Activated CD8-positive, alpha-beta memory T cell treated with anti-CD3 and anti-CD28 coated beads, Interleukin-2, amount 10 ng/mL, durations not matched to agents 7 days and 5 days (primary cell): ENCODE data around the gene GSTM3. TPM values are rescaled to one million over a fixed set of nuclear protein-coding genes. Genes with fewer than 3 reads are reported as not detected.
A peak's percentile ranks its signal among the peaks of the same experiment; 100 is the strongest.
"Not testable (repeated sequence)": the region's sequence is repeated elsewhere in the genome, so short reads cannot be mapped to it uniquely, and the experiment has no call there.

ENCODE experiments used
- ATAC-seq: fragments of 150-1000 bp; cut with Tn5 transposase; one replicate; pipeline ENCODE4 v1.10.0; 2021; ENCODE audit warnings: moderate library complexity
- CTCF ChIA-PET: fragments of 350-600 bp; sonication (Branson Sonifier 250); formaldehyde crosslinking; loops from one replicate; lab custom pipeline; 2021; ENCODE audit warnings: antibody characterized with exemption; lab: Charles Lee
- DNase-seq: peaks from one replicate; pipeline ENCODE4 v3.0.0-alpha.2; 2020
- H3K27ac Mint-ChIP-seq: one replicate; pipeline ENCODE4 v1.8.0; 2021; ENCODE audit warnings: mild to moderate bottlenecking, mixed read lengths
- H3K27me3 Mint-ChIP-seq: one replicate; pipeline ENCODE4 v1.8.0; 2021; ENCODE audit warnings: mixed read lengths
- H3K36me3 Mint-ChIP-seq: one replicate; pipeline ENCODE4 v1.8.0; 2021; ENCODE audit warnings: mild to moderate bottlenecking, mixed read lengths
- H3K4me1 Mint-ChIP-seq: one replicate; pipeline ENCODE4 v1.8.0; 2021; ENCODE audit warnings: mixed read lengths
- H3K4me3 Mint-ChIP-seq: one replicate; pipeline ENCODE4 v1.8.0; 2021; ENCODE audit warnings: mild to moderate bottlenecking, moderate library complexity, mixed read lengths
- H3K9me3 Mint-ChIP-seq: one replicate; pipeline ENCODE4 v1.8.0; 2022; ENCODE audit warnings: low read depth, mixed read lengths
- total RNA-seq, 2 experiments: library from RNA; stranded (reverse); gene quantifications; one replicate each; pipeline ENCODE4 v1.2.3, GENCODE V29; 2021

Gene GSTM3
- total RNA-seq, 2 experiments from 2014 or later = 2.1 to 3.2 TPM

DNA sequence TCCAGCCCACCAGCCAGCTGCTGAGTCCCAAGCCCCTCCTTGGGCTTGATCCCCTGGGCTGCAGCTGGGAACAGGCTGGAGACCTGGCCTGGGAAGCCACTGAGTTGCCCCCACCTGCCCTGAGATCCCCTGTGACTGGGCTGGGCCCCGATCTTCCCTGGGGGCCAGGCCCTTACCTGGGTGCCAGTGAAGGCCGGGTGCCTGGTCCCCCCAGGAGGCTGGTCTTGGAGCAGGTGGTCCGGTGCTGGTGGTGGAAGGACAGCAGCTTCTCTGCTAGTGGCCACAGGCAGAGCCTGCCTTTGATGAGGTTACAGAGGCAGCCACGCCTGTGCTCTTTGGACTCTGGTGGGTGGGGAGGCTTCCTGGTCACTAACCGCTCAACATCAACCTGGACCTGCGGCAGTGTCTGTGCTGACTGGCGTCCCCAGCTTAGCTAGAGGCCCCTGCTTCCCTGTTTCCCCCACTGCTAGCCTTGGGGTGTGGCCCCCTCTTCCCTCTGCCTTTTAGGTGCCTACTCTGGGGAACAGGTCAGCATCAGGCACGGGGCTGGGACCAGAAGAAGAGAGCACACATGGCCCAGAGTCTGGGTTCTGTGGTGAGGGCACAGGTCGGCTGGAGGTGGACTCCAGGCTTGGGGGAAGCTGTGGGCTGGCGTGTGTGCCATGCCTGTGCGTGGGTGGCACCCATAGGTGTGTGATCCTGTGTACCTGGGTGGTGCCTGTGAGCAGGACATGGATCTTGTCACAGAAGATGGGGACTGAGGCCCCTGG is 23.0 kb upstream of the GSTM3 start, which contains the start of gene EPS8L3:
EPS8L3 (minus strand) TSS at position 278 of the 770 bp plus-strand sequence. CDS start 2,174 bp downstream, outside the sequence.
- CTCF ChIA-PET = interaction anchor here (0.8 to 2.4 kb wide), 4 partner anchors 124 to 231 kb away, joined by 3 to 9 read pairs (median 4); partner anchors contain the start of gene AHCYL1
- peak within 1 kb of the TSS; percentile 9 for H3K27ac Mint-ChIP-seq
- H3K9me3 Mint-ChIP-seq = no peaks in the 10 kb centered on the region
- no peak within 1 kb of the TSS for H3K4me3 Mint-ChIP-seq
- no peaks in the 10 kb centered on the region for H3K4me1 Mint-ChIP-seq
- no peaks in the 10 kb centered on the region for H3K36me3 Mint-ChIP-seq
- DNase-seq (no peak), ATAC-seq (no peak)
- no peaks in the 10 kb centered on the region for H3K27me3 Mint-ChIP-seq

GRCh38 chr1:109762821-109763645 is 22.2 kb upstream of the GSTM3 start:
- peak overlapping the region; percentile 9 for H3K27ac Mint-ChIP-seq
- no peaks in the 10 kb centered on the region for H3K4me1 Mint-ChIP-seq
- no peaks in the 10 kb centered on the region for H3K9me3 Mint-ChIP-seq
- DNase-seq = no peak
- no peaks in the 10 kb centered on the region for H3K27me3 Mint-ChIP-seq
- ATAC-seq = no peak
- no peak overlapping the region for H3K4me3 Mint-ChIP-seq
- CTCF ChIA-PET = interaction anchor here (0.8 to 1.2 kb wide), 3 partner anchors 123 to 231 kb away, joined by 3 to 4 read pairs (median 4); partner anchors contain the start of gene AHCYL1
- H3K36me3 Mint-ChIP-seq = no peaks in the 10 kb centered on the region

GRCh38 chr1:109762039-109762585 is 21.3 kb upstream of the GSTM3 start:
- Mint-ChIP-seq H3K27ac (no peak overlapping the region), H3K4me1 (no peaks in the 10 kb centered on the region), H3K36me3 (no peaks in the 10 kb centered on the region), H3K27me3 (no peaks in the 10 kb centered on the region), H3K4me3 (no peak overlapping the region), H3K9me3 (no peaks in the 10 kb centered on the region)
- DNase-seq (no peak), ATAC-seq (no peak)
- CTCF ChIA-PET = interaction anchor here (1.3 kb wide), 1 partner anchor 222 kb away, joined by 4 read pairs; the partner anchor contains the start of gene AHCYL1

- DNase-seq (no peak), ATAC-seq (no peak)
- H3K27ac Mint-ChIP-seq = no peak overlapping the region
- H3K9me3 Mint-ChIP-seq = no peaks in the 10 kb centered on the region
- no peaks in the 10 kb centered on the region for H3K4me1 Mint-ChIP-seq
- CTCF ChIA-PET = interaction anchor here (1.3 kb wide), 1 partner anchor 223 kb away, joined by 4 read pairs; the partner anchor contains the start of gene AHCYL1
- no peaks in the 10 kb centered on the region for H3K36me3 Mint-ChIP-seq
- H3K27me3 Mint-ChIP-seq = no peaks in the 10 kb centered on the region
- H3K4me3 Mint-ChIP-seq = no peak overlapping the region
These were observed 20.6 kb upstream of the GSTM3 start for GRCh38 chr1:109761227-109762038.

DNA sequence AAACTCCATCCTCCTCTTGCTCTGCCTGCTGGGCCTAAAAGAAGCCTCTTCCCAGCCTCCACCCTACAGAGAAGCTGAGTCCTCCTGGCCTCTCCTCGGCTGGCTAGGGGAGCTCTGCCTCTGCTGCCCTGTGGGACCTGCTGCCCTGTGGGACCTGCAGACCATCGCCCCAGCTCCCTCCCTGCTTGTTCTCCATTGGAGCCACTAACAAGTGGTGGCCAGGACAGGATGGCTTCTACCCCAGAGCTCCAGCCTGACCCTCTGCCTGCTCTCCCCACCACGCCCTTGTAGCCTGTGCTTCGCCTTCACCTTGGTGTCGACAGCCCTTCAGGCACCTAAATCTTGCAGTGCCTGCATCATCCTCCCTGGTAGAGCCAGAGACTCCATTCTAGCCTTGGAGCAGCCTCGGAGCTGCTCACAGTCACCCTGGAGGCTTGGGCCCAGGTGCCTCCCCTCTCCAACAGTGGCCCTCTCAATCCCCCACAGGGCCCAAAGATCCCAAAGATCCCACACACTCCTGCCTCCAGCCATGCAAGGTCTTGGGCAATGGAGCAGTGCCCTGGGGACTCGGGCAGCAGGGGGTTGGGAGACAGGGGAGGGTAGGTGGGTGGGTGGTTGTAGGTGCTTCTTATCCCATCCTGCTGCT is 19.9 kb upstream of the GSTM3 start:
- Mint-ChIP-seq H3K27me3 (no peaks in the 10 kb centered on the region), H3K36me3 (no peaks in the 10 kb centered on the region), H3K4me3 (no peak overlapping the region), H3K9me3 (no peaks in the 10 kb centered on the region), H3K4me1 (no peaks in the 10 kb centered on the region), H3K27ac (no peak overlapping the region)
- CTCF ChIA-PET = interaction anchor here (1.2 to 1.7 kb wide), 2 partner anchors 13 to 16 kb away, joined by 4 to 5 read pairs; no protein-coding TSS in a partner anchor
- ATAC-seq = no peak
- no peak for DNase-seq

DNA sequence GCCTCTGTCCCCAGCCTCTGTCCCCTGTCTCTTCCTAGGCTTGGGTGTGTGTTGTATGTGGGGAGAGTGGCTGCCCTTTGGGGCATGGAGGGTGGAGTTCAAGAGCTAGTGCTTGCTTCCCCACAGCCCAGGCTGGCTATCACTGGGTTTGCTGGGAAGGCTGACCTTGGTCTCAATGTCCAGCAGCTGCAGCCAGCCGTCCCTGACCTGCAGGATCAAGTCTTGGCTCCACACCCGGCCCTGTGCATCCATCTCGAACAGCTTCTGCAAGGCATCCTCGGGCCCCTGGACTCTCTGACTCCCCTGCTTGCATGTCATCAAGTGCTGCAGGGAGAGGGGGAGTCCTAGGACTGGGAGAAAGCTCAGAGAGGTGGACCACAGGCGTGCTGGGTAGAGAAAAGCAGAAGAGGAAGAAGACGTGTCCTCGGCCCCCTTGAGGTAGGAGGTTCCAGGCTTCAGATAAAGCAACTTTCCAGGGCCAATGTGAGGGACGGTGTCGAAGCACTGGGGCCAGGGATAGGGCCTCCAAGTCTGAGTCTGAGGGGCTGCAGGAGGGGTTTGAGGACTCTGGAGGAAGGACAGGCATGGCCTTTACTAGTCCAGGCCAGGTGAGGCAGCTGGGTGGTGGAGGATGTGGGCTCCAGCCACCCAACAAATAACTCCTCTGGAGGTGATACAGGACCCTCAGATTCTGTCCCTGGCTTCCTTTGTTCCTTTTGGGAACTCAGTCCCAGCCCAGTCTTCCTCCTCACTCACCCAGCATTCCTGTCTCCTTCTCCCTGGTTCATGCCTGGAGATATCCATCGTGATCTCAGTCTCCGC is 18.9 kb upstream of the GSTM3 start:
- Mint-ChIP-seq H3K27me3 (no peaks in the 10 kb centered on the region), H3K4me3 (no peak overlapping the region), H3K4me1 (no peaks in the 10 kb centered on the region), H3K27ac (no peak overlapping the region), H3K9me3 (no peaks in the 10 kb centered on the region), H3K36me3 (no peaks in the 10 kb centered on the region)
- DNase-seq (no peak), ATAC-seq (no peak)
- CTCF ChIA-PET = interaction anchor here (0.7 to 1.7 kb wide), 5 partner anchors 14 to 694 kb away, joined by 3 to 6 read pairs (median 4); partner anchors contain the start of gene AHCYL1

GRCh38 chr1:109757936-109758786 is 17.3 kb upstream of the GSTM3 start:
- H3K9me3 Mint-ChIP-seq = no peaks in the 10 kb centered on the region
- no peak for DNase-seq
- no peak for ATAC-seq
- H3K4me1 Mint-ChIP-seq = no peaks in the 10 kb centered on the region
- no peaks in the 10 kb centered on the region for H3K27me3 Mint-ChIP-seq
- H3K36me3 Mint-ChIP-seq = no peaks in the 10 kb centered on the region
- CTCF ChIA-PET = no interaction called here
- no peak overlapping the region for H3K4me3 Mint-ChIP-seq
- no peak overlapping the region for H3K27ac Mint-ChIP-seq

GRCh38 chr1:109756848-109757521 is 16.1 kb upstream of the GSTM3 start:
- no peaks in the 10 kb centered on the region for H3K9me3 Mint-ChIP-seq
- ATAC-seq = no peak
- H3K4me1 Mint-ChIP-seq = no peaks in the 10 kb centered on the region
- H3K27me3 Mint-ChIP-seq = no peaks in the 10 kb centered on the region
- CTCF ChIA-PET = interaction anchor here (0.7 kb wide), 1 partner anchor 117 kb away, joined by 4 read pairs; no protein-coding TSS in a partner anchor
- H3K27ac Mint-ChIP-seq = no peak overlapping the region
- no peak for DNase-seq
- H3K36me3 Mint-ChIP-seq = no peaks in the 10 kb centered on the region
- H3K4me3 Mint-ChIP-seq = no peak overlapping the region

DNA sequence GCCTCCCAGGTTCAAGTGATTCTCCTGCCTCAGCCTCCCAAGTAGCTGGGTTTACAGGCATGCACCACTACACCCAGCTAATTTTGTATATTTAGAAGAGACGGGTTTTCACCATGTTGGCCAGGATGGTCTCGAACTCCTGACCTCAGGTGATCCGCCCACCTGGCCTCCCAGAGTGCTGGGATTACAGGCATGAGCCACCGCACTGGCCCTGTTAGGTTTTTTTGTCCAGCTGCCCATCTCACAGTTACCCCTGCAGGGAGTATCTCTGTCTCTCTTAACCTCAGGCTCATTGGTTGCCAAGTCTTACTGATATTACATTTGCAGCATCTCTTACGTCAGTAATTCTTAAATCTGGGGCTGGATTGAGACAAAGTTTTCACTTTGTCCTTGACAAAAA is 15.5 kb upstream of the GSTM3 start:
- not testable (repeated sequence) for H3K27ac Mint-ChIP-seq, H3K27me3 Mint-ChIP-seq, H3K9me3 Mint-ChIP-seq, H3K4me3 Mint-ChIP-seq, DNase-seq, H3K4me1 Mint-ChIP-seq, ATAC-seq, H3K36me3 Mint-ChIP-seq
- CTCF ChIA-PET = interaction anchor here (1.1 kb wide), 1 partner anchor 20 kb away, joined by 5 read pairs; no protein-coding TSS in a partner anchor

GRCh38 chr1:109754738-109755137 is 13.9 kb upstream of the GSTM3 start:
- no peak overlapping the region for H3K4me3 Mint-ChIP-seq
- no peaks in the 10 kb centered on the region for H3K27me3 Mint-ChIP-seq
- H3K36me3 Mint-ChIP-seq = no peaks in the 10 kb centered on the region
- no peaks in the 10 kb centered on the region for H3K9me3 Mint-ChIP-seq
- H3K4me1 Mint-ChIP-seq = no peaks in the 10 kb centered on the region
- DNase-seq (no peak), ATAC-seq (no peak)
- CTCF ChIA-PET = interaction anchor here (1.1 to 1.4 kb wide), 3 partner anchors 36 to 222 kb away, joined by 3 to 4 read pairs (median 3); no protein-coding TSS in a partner anchor
- H3K27ac Mint-ChIP-seq = no peak overlapping the region
